Neuronal stem cell (in vitro differentiated cells): ENCODE results near the gene TAF1A.

Experiments used
- DNase-seq: peaks from one replicate; pipeline ENCODE4 v3.0.0-alpha.2; 2013; ENCODE audit warnings: low spot score
- H2AFZ ChIP-seq: one replicate; pipeline ENCODE4 v1.6.1; 2013; ENCODE audit warnings: mild to moderate bottlenecking, low read length, inconsistent platforms
- H2AK5ac ChIP-seq: 2 replicates; pipeline ENCODE4 v1.6.1; 2013; ENCODE audit warnings: low read depth, mild to moderate bottlenecking, inconsistent platforms, low read length, moderate library complexity, mixed read lengths
- H2BK120ac ChIP-seq: 2 replicates; pipeline ENCODE4 v1.6.1; 2013; ENCODE audit warnings: low read depth, mild to moderate bottlenecking, inconsistent platforms, low read length, moderate library complexity, mixed read lengths
- H2BK12ac ChIP-seq: one replicate; pipeline ENCODE4 v1.6.1; 2013; ENCODE audit warnings: low read length, inconsistent platforms
- H2BK15ac ChIP-seq: 2 replicates; pipeline ENCODE4 v1.6.1; 2013; ENCODE audit warnings: mild to moderate bottlenecking, low read length, inconsistent platforms, mixed read lengths
- H2BK5ac ChIP-seq: one replicate; pipeline ENCODE4 v1.6.1; 2013; ENCODE audit warnings: inconsistent platforms, mild to moderate bottlenecking, low read length, moderate library complexity
- H3K14ac ChIP-seq: one replicate; pipeline ENCODE4 v1.6.1; 2013; ENCODE audit warnings: low read length, inconsistent platforms
- H3K18ac ChIP-seq: 2 replicates; pipeline ENCODE4 v1.6.1; 2013; ENCODE audit warnings: low read length, inconsistent platforms
- H3K23ac ChIP-seq: 2 replicates; pipeline ENCODE4 v1.6.1; 2013; ENCODE audit warnings: low read depth, mild to moderate bottlenecking, mixed read lengths, low read length, inconsistent platforms; ENCODE audit not compliant: poor library complexity
- H3K27ac ChIP-seq: replicated peaks from 3 replicates; pipeline ENCODE4 v1.5.1; 2013; ENCODE audit warnings: low read length, inconsistent platforms
- H3K27me3 ChIP-seq, 3 experiments: 2 replicates each; pipeline ENCODE4 v1.6.1; 2013; ENCODE audit warnings: low read length in 3 of 3, mild to moderate bottlenecking in 2 of 3, inconsistent platforms in 1 of 3, low read depth in 1 of 3, mixed read lengths in 1 of 3, moderate library complexity in 1 of 3; ENCODE audit not compliant: control insufficient read depth in 3 of 3, insufficient read depth in 3 of 3
- H3K36me3 ChIP-seq, 2 donors: replicated peaks in 1 of 2; 2 replicates each; pipeline ENCODE4 v1.6.1; 2013; ENCODE audit warnings: low read length in 2 of 2; ENCODE audit not compliant: control insufficient read depth in 2 of 2, insufficient read depth in 2 of 2
- H3K4ac ChIP-seq: 2 replicates; pipeline ENCODE4 v1.6.1; 2013; ENCODE audit warnings: inconsistent platforms, mild to moderate bottlenecking, low read length, moderate library complexity
- H3K4me1 ChIP-seq, 2 donors: 1 replicate in 1 of 2; 2 replicates in 1 of 2; pipeline ENCODE4 v1.6.1; 2013; ENCODE audit warnings: low read length in 2 of 2, low read depth in 1 of 2; ENCODE audit not compliant: control insufficient read depth in 2 of 2, insufficient read depth in 1 of 2
- H3K4me2 ChIP-seq: one replicate; pipeline ENCODE4 v1.6.1; 2013; ENCODE audit warnings: mild to moderate bottlenecking, low read length, inconsistent platforms; ENCODE audit not compliant: insufficient read depth, poor library complexity, severe bottlenecking
- H3K4me3 ChIP-seq, 2 donors: 2 replicates each; pipeline ENCODE4 v1.5.1; 2013; ENCODE audit warnings: low read length in 2 of 2, mild to moderate bottlenecking in 2 of 2, inconsistent platforms in 1 of 2, moderate library complexity in 1 of 2
- H3K79me1 ChIP-seq: one replicate; pipeline ENCODE4 v1.6.1; 2013; ENCODE audit warnings: low read depth, mild to moderate bottlenecking, inconsistent platforms, low read length, moderate library complexity
- H3K9ac ChIP-seq: one replicate; pipeline ENCODE4 v1.6.1; 2013; ENCODE audit warnings: mild to moderate bottlenecking, low read depth, low read length, inconsistent platforms; ENCODE audit not compliant: poor library complexity
- H3K9me3 ChIP-seq, 2 donors: replicated peaks in 1 of 2; 2 replicates each; pipeline versions ENCODE3 to v1.6.1; 2013; ENCODE audit warnings: low read length in 2 of 2, mild to moderate bottlenecking in 2 of 2, inconsistent platforms in 1 of 2, low read depth in 1 of 2, mixed read lengths in 1 of 2, moderate library complexity in 1 of 2; ENCODE audit not compliant: control insufficient read depth in 2 of 2, insufficient read depth in 1 of 2
- H4K8ac ChIP-seq: one replicate; pipeline ENCODE4 v1.6.1; 2013; ENCODE audit warnings: low read depth, mild to moderate bottlenecking, inconsistent platforms, low read length, moderate library complexity
- H4K91ac ChIP-seq: one replicate; pipeline ENCODE4 v1.6.1; 2013; ENCODE audit warnings: low read length, low read depth, mild to moderate bottlenecking, inconsistent platforms; ENCODE audit not compliant: poor library complexity
- WGBS, 2 donors: extraction: QIAGEN DNeasy Blood & Tissue Kit; methylation state at CpG; one replicate each; pipeline ENCODE4 v1.1.7; 2013; ENCODE audit warnings: missing lambda C conversion rate in 2 of 2, mixed read lengths in 1 of 2; ENCODE audit not compliant: insufficient read length in 2 of 2, insufficient replicate concordance in 1 of 2; ENCODE audit errors: extremely low coverage in 2 of 2; 5-methylcytosine and 5-hydroxymethylcytosine counted together

Gene TAF1A

GRCh38 chr1:222579316-222579715 is 10.4 kb downstream of the TAF1A start:
- Histone ChIP-seq H3K4ac (no peak overlapping the region), H2BK5ac (no peak overlapping the region), H3K79me1 (no peaks in the 10 kb centered on the region), H2BK15ac (no peak overlapping the region), H3K14ac (no peak overlapping the region), H2BK12ac (no peak overlapping the region), H3K27me3 (no peaks in the 10 kb centered on the region), H3K23ac (no peak overlapping the region), H4K8ac (no peak overlapping the region), H2AK5ac (no peak overlapping the region), H3K36me3 (peaks cover 5 to 83% of the 10 kb centered on the region in 2 donors), H2AFZ (no peak overlapping the region), H3K4me1 (no peaks in the 10 kb centered on the region), H3K27ac (no peak overlapping the region), H3K4me2 (no peak overlapping the region), H3K4me3 (no peak overlapping the region), H3K18ac (no peak overlapping the region), H3K9me3 (no peaks in the 10 kb centered on the region), H2BK120ac (no peak overlapping the region), H3K9ac (no peak overlapping the region), H4K91ac (no peak overlapping the region)
- WGBS, 2 donors: no CpG with 5 or more reads among the region's 3 CpGs
- no peak for DNase-seq

GRCh38 chr1:222570837-222571236 is 18.9 kb downstream of the TAF1A start:
- H2AFZ ChIP-seq: no peak overlapping the region
- H2BK5ac ChIP-seq: no peak overlapping the region
- no peak overlapping the region for H3K9ac ChIP-seq
- H3K23ac ChIP-seq: no peak overlapping the region
- H4K91ac ChIP-seq: no peak overlapping the region
- no peak overlapping the region for H3K4ac ChIP-seq
- no peaks in the 10 kb centered on the region for H3K27me3 ChIP-seq
- H3K14ac ChIP-seq: no peak overlapping the region
- no peak overlapping the region for H2AK5ac ChIP-seq
- no CpG with 5 or more reads among the region's 1 CpG for WGBS, 2 donors
- DNase-seq: no peak
- H3K18ac ChIP-seq: no peak overlapping the region
- H3K4me1 ChIP-seq: no peaks in the 10 kb centered on the region
- H2BK12ac ChIP-seq: no peak overlapping the region
- H3K4me2 ChIP-seq: no peak overlapping the region
- H2BK120ac ChIP-seq: no peak overlapping the region
- H3K36me3 ChIP-seq: peaks cover 4 to 98% of the 10 kb centered on the region in 2 donors
- no peaks in the 10 kb centered on the region for H3K79me1 ChIP-seq
- H2BK15ac ChIP-seq: no peak overlapping the region
- no peak overlapping the region for H4K8ac ChIP-seq
- H3K27ac ChIP-seq: no peak overlapping the region
- H3K9me3 ChIP-seq: peaks cover 0 to 6% of the 10 kb centered on the region in 2 donors
- H3K4me3 ChIP-seq: no peak overlapping the region

DNA sequence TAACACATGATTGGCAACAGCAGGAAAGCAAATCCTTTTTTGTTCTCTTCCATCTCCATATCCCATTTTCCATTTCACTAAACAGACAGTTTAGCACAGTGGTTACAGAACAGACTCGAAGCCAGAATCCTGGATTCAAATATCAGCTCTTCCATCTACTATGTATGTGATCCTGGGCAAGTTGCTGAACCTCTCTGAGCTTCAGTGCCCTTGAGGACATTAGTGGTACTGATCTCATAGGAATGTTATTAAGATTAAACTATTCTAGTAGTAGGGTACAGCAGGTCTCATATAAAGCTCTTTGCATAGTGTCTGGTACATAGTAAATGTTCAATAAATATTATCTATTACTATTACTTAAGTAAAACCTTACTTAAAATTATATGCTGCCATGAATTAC is 28.1 kb downstream of the TAF1A start:
- H3K27ac ChIP-seq: no peak overlapping the region
- no peak overlapping the region for H2BK120ac ChIP-seq
- no peak overlapping the region for H4K91ac ChIP-seq
- no peak overlapping the region for H2AFZ ChIP-seq
- H3K14ac ChIP-seq: no peak overlapping the region
- no peak overlapping the region for H2BK15ac ChIP-seq
- H3K4me2 ChIP-seq: no peak overlapping the region
- H3K9me3 ChIP-seq: no peaks in the 10 kb centered on the region
- DNase-seq: no peak
- WGBS, 2 donors: no CpG with 5 or more reads among the region's 1 CpG
- H3K4me3 ChIP-seq: no peak overlapping the region
- H2AK5ac ChIP-seq: no peak overlapping the region
- no peak overlapping the region for H3K9ac ChIP-seq
- H3K27me3 ChIP-seq: no peaks in the 10 kb centered on the region
- H2BK5ac ChIP-seq: no peak overlapping the region
- H3K79me1 ChIP-seq: no peaks in the 10 kb centered on the region
- H3K4me1 ChIP-seq: no peaks in the 10 kb centered on the region
- H3K18ac ChIP-seq: no peak overlapping the region
- H4K8ac ChIP-seq: no peak overlapping the region
- H3K4ac ChIP-seq: no peak overlapping the region
- no peak overlapping the region for H2BK12ac ChIP-seq
- H3K36me3 ChIP-seq: peaks cover 5 to 81% of the 10 kb centered on the region in 2 donors
- H3K23ac ChIP-seq: no peak overlapping the region

GRCh38 chr1:222557574-222557973 is 32.2 kb downstream of the TAF1A start:
- no peak overlapping the region for H2BK5ac ChIP-seq
- H3K27me3 ChIP-seq: no peaks in the 10 kb centered on the region
- no peak overlapping the region for H2AK5ac ChIP-seq
- no peak overlapping the region for H4K8ac ChIP-seq
- DNase-seq: no peak
- peaks cover 1% of the 10 kb centered on the region for H3K79me1 ChIP-seq
- no peak overlapping the region for H3K14ac ChIP-seq
- WGBS, 2 donors: no CpG with 5 or more reads among the region's 7 CpGs
- H3K18ac ChIP-seq: no peak overlapping the region
- no peak overlapping the region for H3K4me3 ChIP-seq
- H2BK12ac ChIP-seq: no peak overlapping the region
- H3K4me1 ChIP-seq: no peaks in the 10 kb centered on the region
- no peak overlapping the region for H3K4ac ChIP-seq
- no peak overlapping the region for H2BK15ac ChIP-seq
- H3K9ac ChIP-seq: no peak overlapping the region
- no peaks in the 10 kb centered on the region for H3K9me3 ChIP-seq
- no peak overlapping the region for H3K27ac ChIP-seq
- no peak overlapping the region for H2BK120ac ChIP-seq
- no peak overlapping the region for H2AFZ ChIP-seq
- H4K91ac ChIP-seq: no peak overlapping the region
- H3K36me3 ChIP-seq: peaks cover 7 to 75% of the 10 kb centered on the region in 2 donors
- no peak overlapping the region for H3K4me2 ChIP-seq
- no peak overlapping the region for H3K23ac ChIP-seq
